Right lobe of liver (tissue), 4 donors: ENCODE measurements around the gene CTNND2.

Experiments used
- POLR2A ChIP-seq: fragments of 450-650 bp; IDR thresholded peaks from one replicate; pipeline ENCODE4 v1.6.1; 2017; ENCODE audit warnings: antibody characterized with exemption, mild to moderate bottlenecking
- TF ChIP-seq, protein P1 (sequence below), 4 donors: fragments of 200-600 bp in 3 of 4; fragments of 450-650 bp in 1 of 4; IDR thresholded peaks; one replicate each; pipeline versions ENCODE4 v1.5.1 to v1.8.0; 2016 to 2022; ENCODE audit warnings: antibody characterized with exemption in 4 of 4, mild to moderate bottlenecking in 2 of 4
- donor health status: DM: no; HTN: no; CAD: no.
- donor health status: DM: no; HTN: no; CAD: no.
- donor health status: DM: no; HTN: yes; CAD: no.

DNA sequence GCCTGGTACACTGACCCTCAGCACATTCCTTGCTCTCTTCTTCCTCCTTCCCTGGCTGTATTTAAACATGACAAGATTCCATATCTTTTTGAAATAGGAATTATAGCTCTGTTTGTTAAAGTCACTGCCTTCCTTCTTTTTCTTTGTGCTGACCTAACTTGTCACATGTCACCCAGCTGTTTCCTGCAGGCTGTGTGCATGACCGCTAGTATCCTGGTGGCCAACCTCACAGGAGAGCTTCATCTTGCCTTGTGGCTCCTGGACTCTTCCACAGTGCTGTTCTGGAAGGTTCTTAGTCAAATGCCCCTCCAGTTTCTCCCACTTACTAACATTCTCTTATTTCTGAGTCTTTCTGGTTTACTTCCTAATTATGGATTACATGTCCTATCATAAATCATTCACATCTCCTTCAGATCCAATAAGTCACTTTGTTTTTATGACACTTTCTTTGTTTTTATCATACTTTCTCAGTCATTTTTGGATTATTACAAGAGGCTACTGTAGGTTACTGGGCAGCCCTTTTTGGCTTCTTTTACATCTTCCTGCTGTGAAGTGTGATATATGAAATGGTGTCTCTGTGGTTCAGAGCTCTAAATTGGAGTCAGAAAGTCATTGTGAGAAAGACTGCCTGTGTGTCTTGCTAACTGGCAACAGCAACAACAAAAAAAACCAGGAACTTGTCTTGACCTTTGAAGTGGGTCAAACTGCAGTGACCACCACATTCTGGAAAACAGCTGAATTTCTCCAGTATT, 679.6 kb downstream of the CTNND2 start:
- TF ChIP-seq, protein P1, sequence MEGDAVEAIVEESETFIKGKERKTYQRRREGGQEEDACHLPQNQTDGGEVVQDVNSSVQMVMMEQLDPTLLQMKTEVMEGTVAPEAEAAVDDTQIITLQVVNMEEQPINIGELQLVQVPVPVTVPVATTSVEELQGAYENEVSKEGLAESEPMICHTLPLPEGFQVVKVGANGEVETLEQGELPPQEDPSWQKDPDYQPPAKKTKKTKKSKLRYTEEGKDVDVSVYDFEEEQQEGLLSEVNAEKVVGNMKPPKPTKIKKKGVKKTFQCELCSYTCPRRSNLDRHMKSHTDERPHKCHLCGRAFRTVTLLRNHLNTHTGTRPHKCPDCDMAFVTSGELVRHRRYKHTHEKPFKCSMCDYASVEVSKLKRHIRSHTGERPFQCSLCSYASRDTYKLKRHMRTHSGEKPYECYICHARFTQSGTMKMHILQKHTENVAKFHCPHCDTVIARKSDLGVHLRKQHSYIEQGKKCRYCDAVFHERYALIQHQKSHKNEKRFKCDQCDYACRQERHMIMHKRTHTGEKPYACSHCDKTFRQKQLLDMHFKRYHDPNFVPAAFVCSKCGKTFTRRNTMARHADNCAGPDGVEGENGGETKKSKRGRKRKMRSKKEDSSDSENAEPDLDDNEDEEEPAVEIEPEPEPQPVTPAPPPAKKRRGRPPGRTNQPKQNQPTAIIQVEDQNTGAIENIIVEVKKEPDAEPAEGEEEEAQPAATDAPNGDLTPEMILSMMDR (IDR thresholded peaks at IDR 0.05) = no peak
- no peak for TF ChIP-seq POLR2A
